Measurements from ENCODE around the gene HIPK2. TPM values are rescaled to one million over a fixed set of nuclear protein-coding genes. Genes with fewer than 3 reads are reported as not detected.

HIPK2 gene
- polyA plus RNA-seq, 4 donors = 24.0 to 104 (median 84.9) TPM

- no peak for DNase-seq (ENCODE audit: low read depth in 4 of 4, low spot score in 3 of 4)
Observed at GRCh38 chr7:139737221-139738100, 40.3 kb downstream of the HIPK2 start.

- no peak for DNase-seq (ENCODE audit: low read depth in 4 of 4, low spot score in 3 of 4)
Observed at GRCh38 chr7:139735912-139736595, 41.7 kb downstream of the HIPK2 start.

GRCh38 chr7:139735466-139735865 is 42.3 kb downstream of the HIPK2 start:
- DNase-seq (ENCODE audit: low read depth in 4 of 4, low spot score in 3 of 4) = no peak

GRCh38 chr7:139734395-139734794 is 43.4 kb downstream of the HIPK2 start:
- DNase-seq (ENCODE audit: low read depth in 4 of 4, low spot score in 3 of 4) = no peak

- no peak for DNase-seq (ENCODE audit: low read depth in 4 of 4, low spot score in 3 of 4)
Observed at GRCh38 chr7:139733751-139734150, 44.0 kb downstream of the HIPK2 start.

- DNase-seq (ENCODE audit: low read depth in 4 of 4, low spot score in 3 of 4) = no peak
Observed at GRCh38 chr7:139732471-139733167, 45.2 kb downstream of the HIPK2 start.

- DNase-seq (ENCODE audit: low read depth in 4 of 4, low spot score in 3 of 4) = no peak
Observed at GRCh38 chr7:139731802-139732470, 45.9 kb downstream of the HIPK2 start.

GRCh38 chr7:139730746-139731612 is 46.8 kb downstream of the HIPK2 start:
- no peak for DNase-seq (ENCODE audit: low read depth in 4 of 4, low spot score in 3 of 4)

GRCh38 chr7:139728203-139728602 is 49.6 kb downstream of the HIPK2 start:
- no peak for DNase-seq (ENCODE audit: low read depth in 4 of 4, low spot score in 3 of 4)

GRCh38 chr7:139727151-139727705 is 50.6 kb downstream of the HIPK2 start:
- no peak for DNase-seq (ENCODE audit: low read depth in 4 of 4, low spot score in 3 of 4)

- DNase-seq (ENCODE audit: low read depth in 4 of 4, low spot score in 3 of 4) = no peak
Observed at GRCh38 chr7:139726485-139726869, 51.3 kb downstream of the HIPK2 start.

GRCh38 chr7:139725858-139726484 is 51.8 kb downstream of the HIPK2 start:
- DNase-seq (ENCODE audit: low read depth in 4 of 4, low spot score in 3 of 4) = no peak

GRCh38 chr7:139725077-139725476 is 52.7 kb downstream of the HIPK2 start:
- DNase-seq (ENCODE audit: low read depth in 4 of 4, low spot score in 3 of 4) = no peak

- DNase-seq (ENCODE audit: low read depth in 4 of 4, low spot score in 3 of 4) = no peak
Observed at GRCh38 chr7:139722604-139723003, 55.2 kb downstream of the HIPK2 start.

- DNase-seq (ENCODE audit: low read depth in 4 of 4, low spot score in 3 of 4) = no peak
Observed at GRCh38 chr7:139721821-139722220, 56.0 kb downstream of the HIPK2 start.

GRCh38 chr7:139721417-139721816 is 56.4 kb downstream of the HIPK2 start:
- no peak for DNase-seq (ENCODE audit: low read depth in 4 of 4, low spot score in 3 of 4)

GRCh38 chr7:139720705-139721231 is 57.0 kb downstream of the HIPK2 start:
- DNase-seq (ENCODE audit: low read depth in 4 of 4, low spot score in 3 of 4) = no peak

- DNase-seq (ENCODE audit: low read depth in 4 of 4, low spot score in 3 of 4) = no peak
Observed at GRCh38 chr7:139720186-139720585, 57.6 kb downstream of the HIPK2 start.

GRCh38 chr7:139718859-139719258 is 58.9 kb downstream of the HIPK2 start:
- DNase-seq (ENCODE audit: low read depth in 4 of 4, low spot score in 3 of 4) = no peak

All from left renal pelvis (tissue), 4 donors.